ENCODE data around the gene TEX10. TPM values are rescaled to one million over a fixed set of nuclear protein-coding genes. Genes with fewer than 3 reads are reported as not detected.

TEX10 gene
- total RNA-seq, 2 experiments from 2014 or later, result 43.9 to 44.9 TPM

GRCh38 chr9:100269656-100270055 lies 83.1 kb downstream of the TEX10 start:
- no TSS peak for BruUV-seq (replicated peaks)
- no peak for DNase-seq (ENCODE audit: low spot score)
- Histone ChIP-seq H3K4me2 (ENCODE audit: low read length) (no peak overlapping the region), H4K20me1 (ENCODE audit: insufficient read depth, low read length) (no peaks in the 10 kb centered on the region), H3K36me3 (ENCODE audit: insufficient read depth, low read length) (peaks cover 36% of the 10 kb centered on the region), H2AFZ (ENCODE audit: low read length) (no peak overlapping the region), H3K9me2 (ENCODE audit: insufficient read depth, low read length) (no peaks in the 10 kb centered on the region), H3K27ac (ENCODE audit: low read depth, low read length, poor library complexity, severe bottlenecking) (no peak overlapping the region), H3K4me1 (ENCODE audit: insufficient read depth, low read length, poor library complexity, severe bottlenecking) (no peaks in the 10 kb centered on the region), H3K4me3 (ENCODE audit: low read depth, low read length, poor library complexity, severe bottlenecking) (no peak overlapping the region), H3K79me2 (ENCODE audit: insufficient read depth, low read depth, low read length) (no peaks in the 10 kb centered on the region), H3K9me3 (ENCODE audit: low read length) (no peaks in the 10 kb centered on the region)
- POLR2A ChIA-PET, result no interaction called here
- TF ChIP-seq CTCF (conservative IDR thresholded peaks at IDR 0.05; ENCODE audit: low read length) (no peak), EZH2phosphoT487 (IDR thresholded peaks at IDR 0.05; ENCODE audit: borderline replicate concordance, low read depth, low read length) (no peak)
- intact Hi-C loops (cut with micrococcal nuclease; ENCODE audit: unreplicated experiment), result no loop called here
- CTCF ChIA-PET (ENCODE audit: unreplicated experiment), result no interaction called here

- no peak overlapping the region for H3K27ac ChIP-seq (ENCODE audit: low read depth, low read length, poor library complexity, severe bottlenecking)
- no peak for TF ChIP-seq EZH2phosphoT487 (IDR thresholded peaks at IDR 0.05; ENCODE audit: borderline replicate concordance, low read depth, low read length)
- no peak for TF ChIP-seq CTCF (conservative IDR thresholded peaks at IDR 0.05; ENCODE audit: low read length)
- no peaks in the 10 kb centered on the region for H3K9me3 ChIP-seq (ENCODE audit: low read length)
- BruUV-seq (replicated peaks), result no TSS peak
- POLR2A ChIA-PET, result no interaction called here
- H3K4me3 ChIP-seq (ENCODE audit: low read depth, low read length, poor library complexity, severe bottlenecking), result no peak overlapping the region
- H3K4me2 ChIP-seq (ENCODE audit: low read length), result no peak overlapping the region
- H2AFZ ChIP-seq (ENCODE audit: low read length), result no peak overlapping the region
- DNase-seq (ENCODE audit: low spot score), result no peak
- H3K4me1 ChIP-seq (ENCODE audit: insufficient read depth, low read length, poor library complexity, severe bottlenecking), result no peaks in the 10 kb centered on the region
- CTCF ChIA-PET (ENCODE audit: unreplicated experiment), result no interaction called here
- intact Hi-C loops (cut with micrococcal nuclease; ENCODE audit: unreplicated experiment), result no loop called here
- H3K9me2 ChIP-seq (ENCODE audit: insufficient read depth, low read length), result no peaks in the 10 kb centered on the region
- no peaks in the 10 kb centered on the region for H3K79me2 ChIP-seq (ENCODE audit: insufficient read depth, low read depth, low read length)
- H3K36me3 ChIP-seq (ENCODE audit: insufficient read depth, low read length), result peaks cover 30% of the 10 kb centered on the region
- no peaks in the 10 kb centered on the region for H4K20me1 ChIP-seq (ENCODE audit: insufficient read depth, low read length)
These were observed 84.5 kb downstream of the TEX10 start for GRCh38 chr9:100268271-100268670.

GRCh38 chr9:100267211-100267610 lies 85.5 kb downstream of the TEX10 start:
- no peaks in the 10 kb centered on the region for H4K20me1 ChIP-seq (ENCODE audit: insufficient read depth, low read length)
- no peaks in the 10 kb centered on the region for H3K9me2 ChIP-seq (ENCODE audit: insufficient read depth, low read length)
- H3K36me3 ChIP-seq (ENCODE audit: insufficient read depth, low read length), result peaks cover 27% of the 10 kb centered on the region
- H3K4me2 ChIP-seq (ENCODE audit: low read length), result no peak overlapping the region
- no TSS peak for BruUV-seq (replicated peaks)
- H3K79me2 ChIP-seq (ENCODE audit: insufficient read depth, low read depth, low read length), result no peaks in the 10 kb centered on the region
- no peaks in the 10 kb centered on the region for H3K4me1 ChIP-seq (ENCODE audit: insufficient read depth, low read length, poor library complexity, severe bottlenecking)
- H3K9me3 ChIP-seq (ENCODE audit: low read length), result no peaks in the 10 kb centered on the region
- CTCF ChIA-PET (ENCODE audit: unreplicated experiment), result no interaction called here
- TF ChIP-seq CTCF (conservative IDR thresholded peaks at IDR 0.05; ENCODE audit: low read length) (no peak), EZH2phosphoT487 (IDR thresholded peaks at IDR 0.05; ENCODE audit: borderline replicate concordance, low read depth, low read length) (no peak)
- no peak overlapping the region for H2AFZ ChIP-seq (ENCODE audit: low read length)
- H3K4me3 ChIP-seq (ENCODE audit: low read depth, low read length, poor library complexity, severe bottlenecking), result no peak overlapping the region
- DNase-seq (ENCODE audit: low spot score), result no peak
- intact Hi-C loops (cut with micrococcal nuclease; ENCODE audit: unreplicated experiment), result no loop called here
- H3K27ac ChIP-seq (ENCODE audit: low read depth, low read length, poor library complexity, severe bottlenecking), result no peak overlapping the region
- POLR2A ChIA-PET, result no interaction called here

Other genes with a start within 250 kb of the TEX10 start
- 38.0 and 51.7 TPM in 2 replicates for gene MSANTD3, start 74.2 kb upstream of the TEX10 start, total RNA-seq (2014; rRNA removed; shearing (Covaris generic))
- gene MSANTD3, start 74.2 kb upstream of the TEX10 start, total RNA-seq (2022), result 30.5 and 33.1 TPM in 2 replicates
- 4.7 and 5.9 TPM in 2 replicates for gene TMEFF1, start 120.2 kb upstream of the TEX10 start, total RNA-seq (2014; rRNA removed; shearing (Covaris generic))
- gene TMEFF1, start 120.2 kb upstream of the TEX10 start, total RNA-seq (2022), result 3.6 and 3.7 TPM in 2 replicates
- 2.3 and 3.9 TPM in 2 replicates for gene CAVIN4, start 225.1 kb upstream of the TEX10 start, total RNA-seq (2014; rRNA removed; shearing (Covaris generic))
- gene CAVIN4, start 225.1 kb upstream of the TEX10 start, total RNA-seq (2022), result 0.59 and 0.68 TPM in 2 replicates

All from OCI-LY7 (cell line).